AG09309 (cell line): ENCODE measurements around the gene MOB3B.

Experiments
- DNase-seq: peaks from one replicate; pipeline ENCODE4 v3.0.0-alpha.2; 2010; ENCODE audit warnings: low read depth
- H3K4me3 ChIP-seq: 2 replicates; pipeline ENCODE4 v1.5.1; 2011; ENCODE audit warnings: mild to moderate bottlenecking, low read depth, low read length, moderate library complexity; ENCODE audit not compliant: control insufficient read depth
- TF ChIP-seq, protein P1 (sequence below): IDR thresholded peaks from 2 replicates; pipeline ENCODE4 v1.5.1; 2011; ENCODE audit warnings: mild to moderate bottlenecking, low read depth, low read length, inconsistent platforms; ENCODE audit not compliant: insufficient read depth, control insufficient read depth; ENCODE audit errors: missing control alignments

MOB3B gene

DNA sequence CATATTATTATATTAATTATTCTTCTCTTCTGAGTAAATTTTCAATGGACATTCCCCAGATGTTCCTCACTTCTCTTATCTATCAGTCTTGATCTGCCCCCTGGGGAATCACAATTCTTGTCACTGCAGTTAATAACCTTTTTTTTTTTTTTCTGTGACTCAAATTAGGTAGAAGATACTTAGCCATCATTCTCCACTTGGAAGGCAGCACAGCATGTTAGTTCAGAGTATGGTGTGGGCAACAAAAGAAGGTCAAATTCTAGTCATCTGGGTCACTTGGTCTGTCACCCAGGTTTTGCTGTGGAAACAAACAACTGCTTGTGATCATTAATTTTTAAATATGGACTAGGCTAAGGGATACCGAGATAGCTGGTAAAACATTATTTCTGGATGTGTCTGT is 8.1 kb upstream of the MOB3B start:
- no peak overlapping the region for H3K4me3 ChIP-seq
- DNase-seq: no peak
- TF ChIP-seq, protein P1, sequence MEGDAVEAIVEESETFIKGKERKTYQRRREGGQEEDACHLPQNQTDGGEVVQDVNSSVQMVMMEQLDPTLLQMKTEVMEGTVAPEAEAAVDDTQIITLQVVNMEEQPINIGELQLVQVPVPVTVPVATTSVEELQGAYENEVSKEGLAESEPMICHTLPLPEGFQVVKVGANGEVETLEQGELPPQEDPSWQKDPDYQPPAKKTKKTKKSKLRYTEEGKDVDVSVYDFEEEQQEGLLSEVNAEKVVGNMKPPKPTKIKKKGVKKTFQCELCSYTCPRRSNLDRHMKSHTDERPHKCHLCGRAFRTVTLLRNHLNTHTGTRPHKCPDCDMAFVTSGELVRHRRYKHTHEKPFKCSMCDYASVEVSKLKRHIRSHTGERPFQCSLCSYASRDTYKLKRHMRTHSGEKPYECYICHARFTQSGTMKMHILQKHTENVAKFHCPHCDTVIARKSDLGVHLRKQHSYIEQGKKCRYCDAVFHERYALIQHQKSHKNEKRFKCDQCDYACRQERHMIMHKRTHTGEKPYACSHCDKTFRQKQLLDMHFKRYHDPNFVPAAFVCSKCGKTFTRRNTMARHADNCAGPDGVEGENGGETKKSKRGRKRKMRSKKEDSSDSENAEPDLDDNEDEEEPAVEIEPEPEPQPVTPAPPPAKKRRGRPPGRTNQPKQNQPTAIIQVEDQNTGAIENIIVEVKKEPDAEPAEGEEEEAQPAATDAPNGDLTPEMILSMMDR: no peak

DNA sequence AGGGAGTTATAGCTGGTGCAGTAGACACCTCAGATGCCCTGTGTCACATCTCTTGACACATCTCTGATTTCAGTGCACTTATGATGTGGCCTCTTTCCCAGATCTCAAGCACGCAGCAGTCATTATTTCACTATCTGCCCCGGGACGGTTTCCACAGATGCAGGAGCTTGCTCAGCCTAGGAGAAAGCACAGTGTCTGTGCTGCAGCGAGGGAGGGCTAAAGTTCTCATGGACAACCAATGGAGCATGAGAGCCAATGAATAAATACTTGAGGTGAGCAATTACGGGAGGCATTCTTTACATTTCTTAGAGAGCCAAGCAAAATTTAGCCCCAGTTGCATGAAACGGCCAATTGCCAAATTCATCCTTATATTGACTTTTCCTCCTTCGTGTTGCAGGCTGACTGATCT is 7.4 kb upstream of the MOB3B start:
- TF ChIP-seq, protein P1: no peak
- H3K4me3 ChIP-seq: no peak overlapping the region
- DNase-seq: no peak

- TF ChIP-seq, protein P1: no peak
- DNase-seq: no peak
- no peak overlapping the region for H3K4me3 ChIP-seq
These were observed 6.6 kb upstream of the MOB3B start for GRCh38 chr9:27536168-27536567.

GRCh38 chr9:27535701-27536118 is 6.1 kb upstream of the MOB3B start:
- no peak for DNase-seq
- no peak overlapping the region for H3K4me3 ChIP-seq
- TF ChIP-seq, protein P1: no peak

- H3K4me3 ChIP-seq: no peak overlapping the region
- DNase-seq: no peak
- TF ChIP-seq, protein P1: no peak
These were observed 5.1 kb upstream of the MOB3B start for GRCh38 chr9:27534658-27535209.

- no peak overlapping the region for H3K4me3 ChIP-seq
- TF ChIP-seq, protein P1: no peak
- DNase-seq: no peak
These were observed 4.5 kb upstream of the MOB3B start for GRCh38 chr9:27534131-27534530.

GRCh38 chr9:27533311-27533710 is 3.7 kb upstream of the MOB3B start:
- TF ChIP-seq, protein P1: no peak
- no peak for DNase-seq

More at GRCh38 chr9:27533311-27533710, 3.7 kb upstream of the MOB3B start:
- H3K4me3 ChIP-seq: no peak overlapping the region
